Effector CD8-positive, alpha-beta T cell (primary cell): ENCODE results near the gene DDX31.

ENCODE experiments used
- DNase-seq: peaks from one replicate; lab custom pipeline; 2025; lab: John Stamatoyannopoulos, UW

DDX31 gene

GRCh38 chr9:132547052-132547431 is 122.7 kb downstream of the DDX31 start:
- no peak for DNase-seq

GRCh38 chr9:132546148-132547051 is 123.4 kb downstream of the DDX31 start:
- no peak for DNase-seq

- DNase-seq = no peak
Measured at GRCh38 chr9:132545578-132545977, 124.2 kb downstream of the DDX31 start.

- no peak for DNase-seq
Measured at GRCh38 chr9:132543960-132544359, 125.8 kb downstream of the DDX31 start.

GRCh38 chr9:132543251-132543650 is 126.5 kb downstream of the DDX31 start:
- DNase-seq = no peak
